Measurements from ENCODE around the gene ACBD4. TPM values are rescaled to one million over a fixed set of nuclear protein-coding genes. Genes with fewer than 3 reads are reported as not detected.

The ACBD4 gene
- total and polyA plus RNA-seq, 9 donors, result 4.1 to 7.7 (median 5.1) TPM

GRCh38 chr17:45128331-45128730 lies 7.2 kb upstream of the ACBD4 start:
- whole genome bisulfite sequencing (ENCODE audit: insufficient coverage), result no CpG with 5 or more reads among the region's 5 CpGs
- Histone ChIP-seq H3K27ac (ENCODE audit: low read length) (peak overlapping the region; percentile 80), H3K36me3 (ENCODE audit: control insufficient read depth, insufficient read depth, low read length) (no peaks in the 10 kb centered on the region), H3K9me3 (replicated peaks; ENCODE audit: control insufficient read depth, low read depth, low read length) (no peaks in the 10 kb centered on the region), H3K4me3 (ENCODE audit: low read length) (no peak overlapping the region), H3K4me1 (ENCODE audit: control insufficient read depth, insufficient read depth, low read length) (peaks cover 71% of the 10 kb centered on the region), H3K27me3 (ENCODE audit: control insufficient read depth, insufficient read depth, low read length) (no peaks in the 10 kb centered on the region)
- DNase-seq, result no peak

DNA sequence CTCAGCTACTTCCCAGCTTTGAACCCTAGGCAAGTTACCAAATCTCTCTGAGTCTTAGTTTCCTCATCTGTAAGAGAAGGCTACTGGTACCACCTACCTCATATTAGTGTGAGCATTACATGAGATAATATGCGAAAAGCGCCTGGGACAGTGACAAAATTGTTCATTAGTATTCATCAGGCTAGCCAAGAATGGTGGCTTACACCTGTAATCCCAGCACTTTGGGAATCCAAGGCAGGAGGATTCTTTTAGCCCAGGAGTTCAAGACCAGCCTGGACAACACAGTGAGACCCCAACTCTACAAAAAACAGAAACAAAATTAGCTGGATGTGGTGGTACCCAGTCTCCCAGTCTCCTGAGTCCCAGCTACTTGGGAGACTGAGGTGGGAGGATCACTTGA lies 6.5 kb upstream of the ACBD4 start:
- H3K9me3 ChIP-seq (replicated peaks; ENCODE audit: control insufficient read depth, low read depth, low read length), result no peaks in the 10 kb centered on the region
- H3K4me1 ChIP-seq (ENCODE audit: control insufficient read depth, insufficient read depth, low read length), result peaks cover 69% of the 10 kb centered on the region
- no peaks in the 10 kb centered on the region for H3K36me3 ChIP-seq (ENCODE audit: control insufficient read depth, insufficient read depth, low read length)
- no peak for DNase-seq
- H3K27ac ChIP-seq (ENCODE audit: low read length), result peak overlapping the region; percentile 80
- H3K27me3 ChIP-seq (ENCODE audit: control insufficient read depth, insufficient read depth, low read length), result no peaks in the 10 kb centered on the region
- WGBS (ENCODE audit: insufficient coverage), result 100% methylated on average over 2 of the region's 2 CpGs
- no peak overlapping the region for H3K4me3 ChIP-seq (ENCODE audit: low read length)

- Histone ChIP-seq H3K27ac (ENCODE audit: low read length) (peak overlapping the region; percentile 80), H3K27me3 (ENCODE audit: control insufficient read depth, insufficient read depth, low read length) (no peaks in the 10 kb centered on the region), H3K9me3 (replicated peaks; ENCODE audit: control insufficient read depth, low read depth, low read length) (no peaks in the 10 kb centered on the region), H3K4me3 (ENCODE audit: low read length) (no peak overlapping the region), H3K36me3 (ENCODE audit: control insufficient read depth, insufficient read depth, low read length) (no peaks in the 10 kb centered on the region), H3K4me1 (ENCODE audit: control insufficient read depth, insufficient read depth, low read length) (peaks cover 64% of the 10 kb centered on the region)
- peak; percentile 76 for DNase-seq
- 42% methylated on average over 6 of the region's 10 CpGs for WGBS (ENCODE audit: insufficient coverage)
These were observed 6.0 kb upstream of the ACBD4 start for GRCh38 chr17:45129426-45129939.

- peaks cover 63% of the 10 kb centered on the region for H3K4me1 ChIP-seq (ENCODE audit: control insufficient read depth, insufficient read depth, low read length)
- 70% methylated on average over 10 of the region's 13 CpGs for WGBS (ENCODE audit: insufficient coverage)
- DNase-seq, result no peak
- no peak overlapping the region for H3K4me3 ChIP-seq (ENCODE audit: low read length)
- no peaks in the 10 kb centered on the region for H3K36me3 ChIP-seq (ENCODE audit: control insufficient read depth, insufficient read depth, low read length)
- no peaks in the 10 kb centered on the region for H3K27me3 ChIP-seq (ENCODE audit: control insufficient read depth, insufficient read depth, low read length)
- H3K9me3 ChIP-seq (replicated peaks; ENCODE audit: control insufficient read depth, low read depth, low read length), result no peaks in the 10 kb centered on the region
- H3K27ac ChIP-seq (ENCODE audit: low read length), result peak overlapping the region; percentile 70
These were observed 5.4 kb upstream of the ACBD4 start for GRCh38 chr17:45129940-45130680.

GRCh38 chr17:45130681-45131615 lies 4.5 kb upstream of the ACBD4 start:
- WGBS (ENCODE audit: insufficient coverage), result 81% methylated on average over 16 of the region's 17 CpGs

GRCh38 chr17:45131616-45132319 lies 3.7 kb upstream of the ACBD4 start:
- Histone ChIP-seq H3K36me3 (ENCODE audit: control insufficient read depth, insufficient read depth, low read length) (no peaks in the 10 kb centered on the region), H3K9me3 (replicated peaks; ENCODE audit: control insufficient read depth, low read depth, low read length) (no peaks in the 10 kb centered on the region), H3K4me1 (ENCODE audit: control insufficient read depth, insufficient read depth, low read length) (peaks cover 73% of the 10 kb centered on the region), H3K27me3 (ENCODE audit: control insufficient read depth, insufficient read depth, low read length) (no peaks in the 10 kb centered on the region), H3K4me3 (ENCODE audit: low read length) (peak overlapping the region; percentile 78), H3K27ac (ENCODE audit: low read length) (peak overlapping the region; percentile 88)
- WGBS (ENCODE audit: insufficient coverage), result 9% methylated on average over 44 of the region's 46 CpGs
- DNase-seq, result peak; percentile 63

More at GRCh38 chr17:45130681-45131615, 4.5 kb upstream of the ACBD4 start:
- Histone ChIP-seq H3K4me3 (ENCODE audit: low read length) (peak overlapping the region; percentile 78), H3K36me3 (ENCODE audit: control insufficient read depth, insufficient read depth, low read length) (no peaks in the 10 kb centered on the region), H3K27ac (ENCODE audit: low read length) (no peak overlapping the region), H3K9me3 (replicated peaks; ENCODE audit: control insufficient read depth, low read depth, low read length) (no peaks in the 10 kb centered on the region), H3K4me1 (ENCODE audit: control insufficient read depth, insufficient read depth, low read length) (peaks cover 69% of the 10 kb centered on the region), H3K27me3 (ENCODE audit: control insufficient read depth, insufficient read depth, low read length) (no peaks in the 10 kb centered on the region)
- no peak for DNase-seq

GRCh38 chr17:45132320-45132571 lies 3.2 kb upstream of the ACBD4 start, which contains the start of gene PLCD3:
Gene PLCD3 (minus strand): TSS chr17:45132515. CDS start chr17:45132410, 105 bp downstream.
- no peak for DNase-seq
- peak within 1 kb of the TSS; percentile 87 for H3K4me3 ChIP-seq (ENCODE audit: low read length)
- H3K27ac ChIP-seq (ENCODE audit: low read length), result peak within 1 kb of the TSS; percentile 99
- no peaks in the 10 kb centered on the region for H3K27me3 ChIP-seq (ENCODE audit: control insufficient read depth, insufficient read depth, low read length)
- H3K4me1 ChIP-seq (ENCODE audit: control insufficient read depth, insufficient read depth, low read length), result peaks cover 68% of the 10 kb centered on the region
- H3K9me3 ChIP-seq (replicated peaks; ENCODE audit: control insufficient read depth, low read depth, low read length), result no peaks in the 10 kb centered on the region
- no peaks in the 10 kb centered on the region for H3K36me3 ChIP-seq (ENCODE audit: control insufficient read depth, insufficient read depth, low read length)
- WGBS (ENCODE audit: insufficient coverage), result 2% methylated on average over 19 of the region's 36 CpGs

- Histone ChIP-seq H3K9me3 (replicated peaks; ENCODE audit: control insufficient read depth, low read depth, low read length) (no peaks in the 10 kb centered on the region), H3K4me3 (ENCODE audit: low read length) (peak overlapping the region; percentile 87), H3K4me1 (ENCODE audit: control insufficient read depth, insufficient read depth, low read length) (peaks cover 62% of the 10 kb centered on the region), H3K36me3 (ENCODE audit: control insufficient read depth, insufficient read depth, low read length) (peaks cover 2% of the 10 kb centered on the region), H3K27ac (ENCODE audit: low read length) (peak overlapping the region; percentile 99), H3K27me3 (ENCODE audit: control insufficient read depth, insufficient read depth, low read length) (no peaks in the 10 kb centered on the region)
- under 1% methylated on average over 55 of the region's 71 CpGs for WGBS (ENCODE audit: insufficient coverage)
- peak; percentile 89 for DNase-seq
These were observed 2.7 kb upstream of the ACBD4 start for GRCh38 chr17:45132572-45133463.

All from muscle of leg (tissue), 11 donors.